Mesenchymal stem cell (in vitro differentiated cells and primary cell): ENCODE data around the gene HOGA1.

Experiments
- DNase-seq: peaks from one replicate; pipeline ENCODE4 v3.0.0-alpha.2; 2013
- H2AFZ ChIP-seq: one replicate; pipeline ENCODE4 v1.6.1; 2013; ENCODE audit warnings: low read depth, mild to moderate bottlenecking, control low read depth, inconsistent platforms, low read length, moderate library complexity
- H2AK5ac ChIP-seq: 2 replicates; pipeline ENCODE4 v1.6.1; 2013; ENCODE audit warnings: low read length, moderate library complexity, mild to moderate bottlenecking, inconsistent platforms; ENCODE audit not compliant: severe bottlenecking
- H2BK120ac ChIP-seq: one replicate; pipeline ENCODE4 v1.6.1; 2013; ENCODE audit warnings: low read depth, mild to moderate bottlenecking, inconsistent platforms, low read length, moderate library complexity
- H2BK12ac ChIP-seq, 2 experiments: one replicate each; pipeline ENCODE4 v1.6.1; 2013; ENCODE audit warnings: inconsistent platforms in 2 of 2, low read length in 2 of 2, mild to moderate bottlenecking in 2 of 2, moderate library complexity in 2 of 2, control low read depth in 1 of 2
- H2BK15ac ChIP-seq: one replicate; pipeline ENCODE4 v1.6.1; 2013; ENCODE audit warnings: mild to moderate bottlenecking, low read depth, inconsistent platforms; ENCODE audit not compliant: poor library complexity, severe bottlenecking
- H2BK5ac ChIP-seq: 2 replicates; pipeline ENCODE4 v1.6.1; 2013; ENCODE audit warnings: low read depth, mild to moderate bottlenecking, low read length, control low read depth, inconsistent platforms; ENCODE audit not compliant: poor library complexity, severe bottlenecking
- H3K14ac ChIP-seq, 2 experiments: one replicate each; pipeline ENCODE4 v1.6.1; 2013; ENCODE audit warnings: inconsistent platforms in 2 of 2, low read length in 2 of 2, control low read depth in 1 of 2, mild to moderate bottlenecking in 1 of 2, moderate library complexity in 1 of 2
- H3K18ac ChIP-seq, 2 experiments: one replicate each; pipeline ENCODE4 v1.6.1; 2013; ENCODE audit warnings: inconsistent platforms in 2 of 2, low read length in 2 of 2, control low read depth in 1 of 2, low read depth in 1 of 2, mild to moderate bottlenecking in 1 of 2
- H3K23ac ChIP-seq, 2 experiments: one replicate each; pipeline ENCODE4 v1.6.1; 2013; ENCODE audit warnings: inconsistent platforms in 2 of 2, low read length in 2 of 2, mild to moderate bottlenecking in 2 of 2, moderate library complexity in 2 of 2, control low read depth in 1 of 2
- H3K27ac ChIP-seq: 2 replicates; pipeline ENCODE4 v1.5.1; 2013; ENCODE audit warnings: mild to moderate bottlenecking, moderate library complexity, low read length, control low read depth, inconsistent platforms; ENCODE audit not compliant: poor library complexity, severe bottlenecking
- H3K27me3 ChIP-seq, 2 experiments: 2 replicates each; pipeline versions ENCODE4 v1.6.1 to v1.7.0; 2013; ENCODE audit warnings: low read length in 2 of 2, mild to moderate bottlenecking in 2 of 2, moderate library complexity in 2 of 2, control low read depth in 1 of 2, inconsistent platforms in 1 of 2; ENCODE audit not compliant: control insufficient read depth in 1 of 2, insufficient read depth in 1 of 2
- H3K36me3 ChIP-seq, 2 experiments: 2 replicates each; pipeline versions ENCODE4 v1.6.1 to v1.7.0; 2013; ENCODE audit warnings: low read length in 2 of 2, control low read depth in 1 of 2, inconsistent platforms in 1 of 2, low read depth in 1 of 2, mild to moderate bottlenecking in 1 of 2; ENCODE audit not compliant: insufficient read depth in 2 of 2, control insufficient read depth in 1 of 2
- H3K4ac ChIP-seq, 2 experiments: one replicate each; pipeline ENCODE4 v1.6.1; 2013; ENCODE audit warnings: inconsistent platforms in 2 of 2, low read length in 2 of 2, mild to moderate bottlenecking in 2 of 2, moderate library complexity in 2 of 2, control low read depth in 1 of 2, low read depth in 1 of 2
- H3K4me1 ChIP-seq: 2 replicates; pipeline ENCODE4 v1.6.1; 2013; ENCODE audit warnings: low read depth, low read length, control low read depth; ENCODE audit not compliant: control insufficient read depth, insufficient read depth
- H3K4me2 ChIP-seq: 2 replicates; pipeline ENCODE4 v1.6.1; 2013; ENCODE audit warnings: low read length, mild to moderate bottlenecking, inconsistent platforms; ENCODE audit not compliant: poor library complexity, severe bottlenecking
- H3K4me3 ChIP-seq, 2 experiments: 2 replicates each; pipeline versions ENCODE4 v1.5.1 to v1.7.0; 2013; ENCODE audit warnings: low read length in 2 of 2, mild to moderate bottlenecking in 2 of 2, control low read depth in 1 of 2, low read depth in 1 of 2; ENCODE audit not compliant: insufficient read depth in 1 of 2
- H3K79me1 ChIP-seq: replicated peaks from 2 replicates; pipeline ENCODE4 v1.6.1; 2013; ENCODE audit warnings: mild to moderate bottlenecking, control low read depth, low read length, inconsistent platforms; ENCODE audit not compliant: poor library complexity, severe bottlenecking
- H3K9ac ChIP-seq: 2 replicates; pipeline ENCODE4 v1.7.0; 2013; ENCODE audit warnings: mild to moderate bottlenecking, low read length, moderate library complexity
- H3K9me3 ChIP-seq: 2 replicates; pipeline ENCODE4 v1.7.0; 2013; ENCODE audit warnings: mild to moderate bottlenecking, low read length; ENCODE audit not compliant: control insufficient read depth
- H4K8ac ChIP-seq: one replicate; pipeline ENCODE4 v1.6.1; 2013; ENCODE audit warnings: inconsistent platforms, mild to moderate bottlenecking, low read length, moderate library complexity
- H4K91ac ChIP-seq: one replicate; pipeline ENCODE4 v1.6.1; 2013; ENCODE audit warnings: mild to moderate bottlenecking, low read length, inconsistent platforms
- WGBS: methylation state at CpG from one replicate; pipeline ENCODE4 v1.1.7; 2013; ENCODE audit warnings: mixed read lengths; 5-methylcytosine and 5-hydroxymethylcytosine counted together

Gene HOGA1

DNA sequence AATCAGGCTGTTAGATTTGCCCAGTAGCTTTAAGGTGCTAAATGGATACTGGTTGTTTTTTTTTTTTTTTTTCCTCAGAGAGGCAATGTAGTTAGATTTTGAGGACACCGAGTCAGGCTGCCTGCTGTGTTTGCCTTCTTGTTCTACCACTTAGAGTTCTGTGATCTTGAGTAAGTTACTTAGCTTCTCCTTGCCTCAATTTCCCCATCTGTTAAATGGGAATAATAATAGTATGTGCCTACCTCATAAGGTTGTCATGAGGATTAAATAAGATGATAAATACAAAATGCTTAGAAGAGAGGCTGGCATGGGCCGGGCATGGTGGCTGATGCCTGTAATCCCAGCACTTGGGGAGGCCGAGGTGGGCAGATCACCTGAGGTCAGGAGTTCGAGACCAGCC is 34.5 kb downstream of the HOGA1 start:
- H3K27ac ChIP-seq, result no peak overlapping the region
- H2AFZ ChIP-seq, result no peak overlapping the region
- peaks cover 4% of the 10 kb centered on the region for H3K79me1 ChIP-seq
- DNase-seq, result no peak
- no peaks in the 10 kb centered on the region for H3K27me3 ChIP-seq
- H3K18ac ChIP-seq, result no peak overlapping the region
- no peak overlapping the region for H3K9ac ChIP-seq
- H3K4me1 ChIP-seq, result no peaks in the 10 kb centered on the region
- no peak overlapping the region for H2BK12ac ChIP-seq
- no peak overlapping the region for H3K4me3 ChIP-seq
- peaks cover 8 to 23% of the 10 kb centered on the region in 2 experiments for H3K36me3 ChIP-seq
- H3K23ac ChIP-seq, result no peak overlapping the region
- H4K8ac ChIP-seq, result no peak overlapping the region
- H3K14ac ChIP-seq, result no peak overlapping the region
- H2BK5ac ChIP-seq, result no peak overlapping the region
- H4K91ac ChIP-seq, result no peak overlapping the region
- no peak overlapping the region for H2BK120ac ChIP-seq
- no peak overlapping the region for H2BK15ac ChIP-seq
- no peaks in the 10 kb centered on the region for H3K9me3 ChIP-seq
- 96% methylated on average over 2 of the region's 4 CpGs for WGBS
- H3K4ac ChIP-seq, result no peak overlapping the region
- no peak overlapping the region for H2AK5ac ChIP-seq
- no peak overlapping the region for H3K4me2 ChIP-seq

DNA sequence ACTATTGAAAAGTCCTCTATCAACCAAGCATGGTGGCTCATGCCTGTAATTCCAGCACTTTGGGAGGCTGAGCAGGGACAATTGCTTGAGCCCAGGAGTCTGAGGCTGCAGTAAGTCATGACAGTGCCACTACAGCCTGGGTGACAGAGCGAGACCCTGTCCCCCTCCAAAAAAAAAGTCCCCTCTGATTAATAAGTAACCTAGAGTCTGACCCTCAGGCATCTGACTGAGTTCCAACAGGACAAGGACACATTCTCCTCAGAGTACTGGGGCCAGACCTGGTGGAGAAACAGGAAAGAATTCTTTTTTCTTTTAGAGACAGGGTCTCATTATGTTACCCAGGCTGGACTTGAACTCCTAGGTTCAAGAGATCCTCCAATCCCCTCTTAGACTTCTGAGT is 39.1 kb downstream of the HOGA1 start:
- Histone ChIP-seq H4K91ac (no peak overlapping the region), H3K14ac (no peak overlapping the region), H3K79me1 (peaks cover 4% of the 10 kb centered on the region), H3K27me3 (no peaks in the 10 kb centered on the region), H3K4ac (no peak overlapping the region), H3K23ac (no peak overlapping the region), H3K4me2 (no peak overlapping the region), H3K18ac (no peak overlapping the region), H2BK5ac (no peak overlapping the region), H2BK15ac (no peak overlapping the region), H4K8ac (no peak overlapping the region), H2AK5ac (no peak overlapping the region), H2BK12ac (no peak overlapping the region), H3K36me3 (peaks cover 0 to 5% of the 10 kb centered on the region in 2 experiments), H3K4me1 (no peaks in the 10 kb centered on the region), H2AFZ (no peak overlapping the region), H3K27ac (no peak overlapping the region), H3K4me3 (no peak overlapping the region), H3K9ac (no peak overlapping the region), H2BK120ac (no peak overlapping the region), H3K9me3 (no peaks in the 10 kb centered on the region)
- WGBS, result 70% methylated on average over 1 of the region's 1 CpG
- no peak for DNase-seq

DNA sequence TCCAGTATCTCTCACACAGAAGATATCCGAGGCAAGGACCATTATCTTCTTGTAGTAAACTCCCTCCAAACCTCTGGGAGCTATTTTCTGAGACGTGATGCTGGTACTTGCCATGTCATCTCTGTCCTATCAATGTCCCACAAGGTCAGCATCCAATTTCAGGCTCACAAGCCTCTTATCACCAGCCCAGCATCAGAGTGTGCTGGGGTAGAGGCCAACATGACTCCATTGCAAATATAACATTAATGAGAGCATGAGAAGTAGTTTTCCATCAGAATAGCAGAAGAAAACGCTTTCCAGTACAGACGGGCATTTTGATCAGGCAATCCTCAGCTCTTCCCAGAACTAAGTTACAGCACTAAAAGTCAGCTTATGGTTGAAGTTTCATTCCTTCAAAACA is 43.5 kb downstream of the HOGA1 start:
- H2BK120ac ChIP-seq, result no peak overlapping the region
- no peak overlapping the region for H3K14ac ChIP-seq
- H4K91ac ChIP-seq, result no peak overlapping the region
- no peak overlapping the region for H2AK5ac ChIP-seq
- H3K23ac ChIP-seq, result no peak overlapping the region
- H3K9ac ChIP-seq, result no peak overlapping the region
- H3K4me2 ChIP-seq, result no peak overlapping the region
- no peak overlapping the region for H3K4me3 ChIP-seq
- no peak overlapping the region for H2BK12ac ChIP-seq
- H3K9me3 ChIP-seq, result no peaks in the 10 kb centered on the region
- peaks cover 1% of the 10 kb centered on the region for H3K4me1 ChIP-seq
- DNase-seq, result no peak
- no peak overlapping the region for H3K18ac ChIP-seq
- no peaks in the 10 kb centered on the region for H3K36me3 ChIP-seq
- H4K8ac ChIP-seq, result no peak overlapping the region
- H3K27ac ChIP-seq, result no peak overlapping the region
- WGBS, result 87% methylated on average over 4 of the region's 4 CpGs
- H2BK5ac ChIP-seq, result no peak overlapping the region
- no peak overlapping the region for H2AFZ ChIP-seq
- H3K4ac ChIP-seq, result no peak overlapping the region
- H3K27me3 ChIP-seq, result no peaks in the 10 kb centered on the region
- H3K79me1 ChIP-seq, result peaks cover 7% of the 10 kb centered on the region
- H2BK15ac ChIP-seq, result no peak overlapping the region

- Histone ChIP-seq H3K9ac (no peak overlapping the region), H2AK5ac (no peak overlapping the region), H3K14ac (no peak overlapping the region), H3K79me1 (peaks cover 12% of the 10 kb centered on the region), H4K91ac (no peak overlapping the region), H3K36me3 (no peaks in the 10 kb centered on the region), H3K27ac (no peak overlapping the region), H3K4ac (no peak overlapping the region), H3K27me3 (no peaks in the 10 kb centered on the region), H2BK5ac (no peak overlapping the region), H2BK120ac (no peak overlapping the region), H3K18ac (no peak overlapping the region), H3K23ac (no peak overlapping the region), H3K4me3 (no peak overlapping the region), H3K4me2 (no peak overlapping the region), H2BK15ac (no peak overlapping the region), H2AFZ (no peak overlapping the region), H3K4me1 (peaks cover 1% of the 10 kb centered on the region), H3K9me3 (no peaks in the 10 kb centered on the region), H2BK12ac (no peak overlapping the region), H4K8ac (no peak overlapping the region)
- WGBS, result 89% methylated on average over 3 of the region's 3 CpGs
- no peak for DNase-seq
Measured at GRCh38 chr10:97628228-97628627, 44.0 kb downstream of the HOGA1 start.
